GM12801 (cell line): ENCODE data around the gene USP4.

Source experiments
- TF ChIP-seq, protein P1 (sequence below): IDR thresholded peaks from one replicate; pipeline ENCODE4 v1.5.1; 2011; ENCODE audit warnings: control low read depth; ENCODE audit not compliant: insufficient read length; ENCODE audit errors: extremely low read depth

The USP4 gene

DNA sequence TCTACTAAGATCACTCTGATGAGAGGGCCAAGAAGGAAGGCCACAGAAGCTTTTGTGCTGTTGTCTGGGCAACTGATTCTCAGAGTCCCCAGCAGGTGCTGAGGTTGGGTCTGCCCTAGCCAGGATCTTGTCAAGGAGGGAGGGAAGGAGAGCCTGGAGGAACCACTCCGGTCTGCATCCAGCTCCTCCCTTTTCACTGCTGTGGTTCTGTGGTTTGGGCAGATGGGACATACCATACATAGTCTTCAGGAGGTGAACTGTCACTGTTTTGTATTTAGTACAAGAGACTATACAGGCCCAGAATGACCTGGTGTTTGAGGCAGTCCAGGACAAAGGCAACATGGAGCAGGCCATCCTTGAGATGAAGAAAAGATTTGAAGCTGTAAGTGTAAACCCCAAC is 84.7 kb downstream of the USP4 start:
- TF ChIP-seq, protein P1, sequence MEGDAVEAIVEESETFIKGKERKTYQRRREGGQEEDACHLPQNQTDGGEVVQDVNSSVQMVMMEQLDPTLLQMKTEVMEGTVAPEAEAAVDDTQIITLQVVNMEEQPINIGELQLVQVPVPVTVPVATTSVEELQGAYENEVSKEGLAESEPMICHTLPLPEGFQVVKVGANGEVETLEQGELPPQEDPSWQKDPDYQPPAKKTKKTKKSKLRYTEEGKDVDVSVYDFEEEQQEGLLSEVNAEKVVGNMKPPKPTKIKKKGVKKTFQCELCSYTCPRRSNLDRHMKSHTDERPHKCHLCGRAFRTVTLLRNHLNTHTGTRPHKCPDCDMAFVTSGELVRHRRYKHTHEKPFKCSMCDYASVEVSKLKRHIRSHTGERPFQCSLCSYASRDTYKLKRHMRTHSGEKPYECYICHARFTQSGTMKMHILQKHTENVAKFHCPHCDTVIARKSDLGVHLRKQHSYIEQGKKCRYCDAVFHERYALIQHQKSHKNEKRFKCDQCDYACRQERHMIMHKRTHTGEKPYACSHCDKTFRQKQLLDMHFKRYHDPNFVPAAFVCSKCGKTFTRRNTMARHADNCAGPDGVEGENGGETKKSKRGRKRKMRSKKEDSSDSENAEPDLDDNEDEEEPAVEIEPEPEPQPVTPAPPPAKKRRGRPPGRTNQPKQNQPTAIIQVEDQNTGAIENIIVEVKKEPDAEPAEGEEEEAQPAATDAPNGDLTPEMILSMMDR: no peak

DNA sequence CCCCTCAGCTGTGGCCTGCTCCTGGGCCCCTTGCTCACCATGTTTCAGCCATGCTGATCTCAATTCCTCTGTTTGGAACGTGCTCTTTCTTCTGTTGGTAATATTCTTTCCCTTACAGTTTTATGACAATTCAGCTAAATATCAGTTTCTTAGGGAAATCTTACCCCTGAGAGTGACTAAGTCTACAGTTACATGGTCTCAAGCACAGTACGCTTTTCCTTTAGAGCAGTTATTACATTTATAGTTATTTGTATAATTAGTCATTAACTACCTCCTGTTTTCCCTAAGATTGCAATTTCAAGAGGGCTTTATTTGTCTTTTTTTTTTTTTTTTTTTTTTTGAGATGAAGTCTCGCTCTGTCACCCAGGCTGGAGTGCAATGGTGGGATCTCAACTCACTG is 86.3 kb downstream of the USP4 start:
- TF ChIP-seq, protein P1: no peak

GRCh38 chr3:49248840-49249227 is 91.0 kb downstream of the USP4 start:
- TF ChIP-seq, protein P1: no peak

- TF ChIP-seq, protein P1: no peak
Measured at GRCh38 chr3:49244581-49245205, 95.2 kb downstream of the USP4 start.

DNA sequence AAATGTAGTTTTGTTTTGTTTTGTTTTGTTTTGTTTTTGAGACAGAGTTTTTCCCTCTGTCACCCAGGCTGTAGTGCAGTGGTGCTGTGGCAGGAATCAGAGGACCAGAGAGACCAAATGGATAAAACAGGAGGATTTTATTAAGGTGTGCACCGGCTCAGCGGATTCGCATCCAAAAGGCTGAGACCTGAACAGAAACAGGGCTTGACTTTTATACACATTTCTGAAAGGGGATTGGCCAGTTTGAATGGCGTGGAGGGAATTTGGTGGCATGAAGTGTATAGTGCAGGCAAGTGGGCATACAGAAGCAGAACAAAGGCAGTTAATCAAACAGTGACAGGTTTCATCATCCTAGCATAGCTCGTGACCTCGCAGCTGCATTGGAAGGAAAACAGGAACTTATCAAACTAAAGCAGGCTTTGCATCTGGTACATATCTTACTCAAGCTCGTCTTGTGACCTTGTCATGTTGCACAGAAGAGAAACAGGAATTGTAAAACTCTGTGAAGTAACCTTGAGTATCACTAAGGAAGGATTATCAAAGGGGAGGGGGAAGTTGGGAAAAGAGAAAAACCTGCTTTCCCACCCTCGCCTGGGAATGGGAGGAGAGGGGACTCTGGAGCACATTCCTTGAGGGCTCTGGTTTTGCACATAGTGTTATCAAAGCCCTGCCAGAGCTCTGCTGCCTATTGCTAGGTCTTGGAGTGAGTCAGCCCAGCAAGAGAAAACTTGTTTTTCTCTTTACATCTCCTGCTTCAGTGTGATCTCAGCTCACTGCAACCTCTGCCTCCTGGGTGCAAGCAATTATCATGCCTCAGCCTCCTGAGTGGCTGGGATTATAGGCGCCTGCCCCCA is 101.4 kb downstream of the USP4 start:
- TF ChIP-seq, protein P1: no peak

- TF ChIP-seq, protein P1: no peak
Measured at GRCh38 chr3:49237344-49237743, 102.5 kb downstream of the USP4 start.

- TF ChIP-seq, protein P1: no peak
Measured at GRCh38 chr3:49236226-49236625, 103.6 kb downstream of the USP4 start.
